Activated naive CD8-positive, alpha-beta T cell (primary cell): Measurements from ENCODE around the gene DLG1.

Experiments
- H3K27ac Mint-ChIP-seq: one replicate; pipeline ENCODE4 v1.8.0; 2021; ENCODE audit warnings: mixed read lengths
- H3K27me3 Mint-ChIP-seq: one replicate; pipeline ENCODE4 v1.8.0; 2021; ENCODE audit warnings: mixed read lengths
- H3K36me3 Mint-ChIP-seq: one replicate; pipeline ENCODE4 v1.8.0; 2021; ENCODE audit warnings: mixed read lengths
- H3K4me1 Mint-ChIP-seq: one replicate; pipeline ENCODE4 v1.8.0; 2021; ENCODE audit warnings: low read depth, mixed read lengths
- H3K4me3 Mint-ChIP-seq: one replicate; pipeline ENCODE4 v1.8.0; 2021; ENCODE audit warnings: mild to moderate bottlenecking, mixed read lengths
- H3K9me3 Mint-ChIP-seq: one replicate; pipeline ENCODE4 v1.8.0; 2021; ENCODE audit warnings: low read depth, mixed read lengths

The DLG1 gene

GRCh38 chr3:197031315-197032285 lies 266.8 kb downstream of the DLG1 start:
- H3K9me3 Mint-ChIP-seq: no peaks in the 10 kb centered on the region
- no peak overlapping the region for H3K27ac Mint-ChIP-seq
- H3K4me3 Mint-ChIP-seq: no peak overlapping the region
- no peaks in the 10 kb centered on the region for H3K36me3 Mint-ChIP-seq
- H3K4me1 Mint-ChIP-seq: peaks cover 2% of the 10 kb centered on the region
- H3K27me3 Mint-ChIP-seq: peaks cover 2% of the 10 kb centered on the region

- H3K36me3 Mint-ChIP-seq: no peaks in the 10 kb centered on the region
- H3K27ac Mint-ChIP-seq: no peak overlapping the region
- no peaks in the 10 kb centered on the region for H3K4me1 Mint-ChIP-seq
- no peaks in the 10 kb centered on the region for H3K9me3 Mint-ChIP-seq
- H3K4me3 Mint-ChIP-seq: peak overlapping the region; percentile 17
- H3K27me3 Mint-ChIP-seq: peaks cover 2% of the 10 kb centered on the region
Observed at GRCh38 chr3:197030379-197031314, 267.8 kb downstream of the DLG1 start.

GRCh38 chr3:197029511-197030167 lies 268.8 kb downstream of the DLG1 start, which contains the start of gene MELTF:
TSS of gene MELTF (minus strand) at chr3:197029817. CDS start at chr3:197029702, 115 bp downstream.
- no peaks in the 10 kb centered on the region for H3K4me1 Mint-ChIP-seq
- H3K9me3 Mint-ChIP-seq: no peaks in the 10 kb centered on the region
- H3K36me3 Mint-ChIP-seq: no peaks in the 10 kb centered on the region
- H3K27me3 Mint-ChIP-seq: no peaks in the 10 kb centered on the region
- peak within 1 kb of the TSS; percentile 73 for H3K4me3 Mint-ChIP-seq
- H3K27ac Mint-ChIP-seq: no peak within 1 kb of the TSS

- Mint-ChIP-seq H3K4me3 (peak overlapping the region; percentile 73), H3K36me3 (no peaks in the 10 kb centered on the region), H3K27ac (no peak overlapping the region), H3K4me1 (no peaks in the 10 kb centered on the region), H3K9me3 (no peaks in the 10 kb centered on the region), H3K27me3 (no peaks in the 10 kb centered on the region)
Observed at GRCh38 chr3:197028728-197029510, 269.5 kb downstream of the DLG1 start.

- Mint-ChIP-seq H3K27ac (no peak overlapping the region), H3K36me3 (no peaks in the 10 kb centered on the region), H3K27me3 (no peaks in the 10 kb centered on the region), H3K9me3 (no peaks in the 10 kb centered on the region), H3K4me1 (peaks cover 4% of the 10 kb centered on the region), H3K4me3 (peak overlapping the region; percentile 64)
Observed at GRCh38 chr3:197027896-197028727, 270.3 kb downstream of the DLG1 start.

GRCh38 chr3:197027151-197027895 lies 271.1 kb downstream of the DLG1 start:
- H3K36me3 Mint-ChIP-seq: no peaks in the 10 kb centered on the region
- no peak overlapping the region for H3K27ac Mint-ChIP-seq
- H3K27me3 Mint-ChIP-seq: no peaks in the 10 kb centered on the region
- H3K4me1 Mint-ChIP-seq: peaks cover 6% of the 10 kb centered on the region
- no peaks in the 10 kb centered on the region for H3K9me3 Mint-ChIP-seq
- H3K4me3 Mint-ChIP-seq: no peak overlapping the region

GRCh38 chr3:197026481-197026866 lies 271.9 kb downstream of the DLG1 start:
- Mint-ChIP-seq H3K9me3 (no peaks in the 10 kb centered on the region), H3K27ac (no peak overlapping the region), H3K27me3 (no peaks in the 10 kb centered on the region), H3K4me1 (peaks cover 6% of the 10 kb centered on the region), H3K36me3 (no peaks in the 10 kb centered on the region), H3K4me3 (no peak overlapping the region)

GRCh38 chr3:197025736-197026480 lies 272.5 kb downstream of the DLG1 start:
- Mint-ChIP-seq H3K27ac (no peak overlapping the region), H3K9me3 (no peaks in the 10 kb centered on the region), H3K4me3 (no peak overlapping the region), H3K36me3 (no peaks in the 10 kb centered on the region), H3K4me1 (peaks cover 6% of the 10 kb centered on the region), H3K27me3 (no peaks in the 10 kb centered on the region)

DNA sequence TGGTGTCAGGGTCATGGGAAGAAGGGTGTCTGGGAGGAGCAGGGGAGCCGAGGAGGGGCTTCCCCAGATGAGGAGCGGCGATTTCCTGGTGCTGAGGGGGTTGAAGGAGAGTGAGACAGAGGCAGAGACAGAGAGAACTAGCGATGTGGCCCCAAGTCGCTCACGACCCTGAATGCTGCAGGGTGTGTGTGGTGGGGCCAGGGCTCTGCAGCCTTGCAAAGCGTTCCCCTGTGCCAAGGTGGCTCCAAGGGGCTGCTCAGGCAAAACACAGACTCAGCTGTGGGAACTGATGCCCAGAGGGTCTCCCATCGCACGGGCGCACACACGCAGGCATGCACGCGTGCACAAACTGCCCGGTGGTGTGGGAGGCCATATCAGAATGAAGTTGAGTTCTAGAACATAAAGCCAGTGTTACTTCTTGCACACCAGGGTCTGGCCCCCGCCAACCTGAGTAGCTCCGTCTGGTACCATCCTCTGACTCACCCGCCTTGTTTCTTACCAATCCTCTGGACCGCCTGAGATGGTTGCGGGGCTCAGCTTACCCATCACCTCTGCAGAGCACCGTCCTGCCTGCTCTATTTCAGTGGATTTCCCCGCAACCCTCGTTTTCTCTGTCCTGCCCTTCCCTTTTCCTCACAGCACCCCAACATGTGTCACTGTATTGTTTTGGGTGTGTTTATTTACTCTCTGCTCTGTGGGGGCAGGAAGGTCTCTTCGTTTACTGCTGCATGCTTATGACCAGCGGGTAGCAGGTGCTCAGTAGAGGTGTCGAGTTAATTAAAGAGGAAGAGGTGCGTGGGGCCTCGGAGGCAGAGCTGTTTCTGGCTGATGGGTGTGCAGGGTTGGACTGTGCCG lies 273.3 kb downstream of the DLG1 start:
- Mint-ChIP-seq H3K4me3 (no peak overlapping the region), H3K27ac (no peak overlapping the region), H3K36me3 (no peaks in the 10 kb centered on the region), H3K9me3 (no peaks in the 10 kb centered on the region), H3K4me1 (peaks cover 6% of the 10 kb centered on the region), H3K27me3 (no peaks in the 10 kb centered on the region)

DNA sequence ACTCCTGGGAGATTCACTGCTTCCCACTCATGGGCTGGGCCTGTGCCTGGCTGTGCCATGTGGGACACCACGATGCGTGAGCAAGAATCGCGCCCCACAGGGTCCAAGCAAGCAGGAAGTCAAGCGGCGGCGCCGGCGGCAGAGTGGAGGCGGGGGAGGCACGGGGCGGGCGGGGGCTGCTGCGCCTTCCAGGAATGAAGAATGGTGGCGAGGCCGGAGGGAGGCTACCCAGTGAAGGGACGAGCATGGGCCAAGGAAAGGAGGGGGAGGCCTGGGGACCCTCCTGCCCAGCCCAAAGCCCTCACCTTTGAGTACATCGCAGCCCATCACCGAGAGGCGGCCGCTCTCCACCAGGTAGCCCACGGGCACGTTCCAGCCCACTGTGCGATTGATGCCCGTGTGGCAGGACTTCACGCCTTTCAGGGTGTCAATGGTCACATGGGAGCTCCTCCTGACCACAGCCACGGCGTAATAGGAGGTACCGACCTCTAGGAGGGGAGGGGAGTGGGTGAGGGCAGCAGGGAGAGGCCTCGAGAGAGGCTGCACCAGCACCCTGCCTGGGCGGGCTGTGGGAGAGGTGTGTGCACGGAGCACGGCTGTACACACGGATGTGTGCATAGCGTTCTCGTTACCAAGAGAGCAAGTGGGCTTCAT lies 274.3 kb downstream of the DLG1 start:
- Mint-ChIP-seq H3K4me3 (no peak overlapping the region), H3K36me3 (no peaks in the 10 kb centered on the region), H3K27ac (no peak overlapping the region), H3K9me3 (no peaks in the 10 kb centered on the region), H3K4me1 (peaks cover 6% of the 10 kb centered on the region), H3K27me3 (no peaks in the 10 kb centered on the region)

DNA sequence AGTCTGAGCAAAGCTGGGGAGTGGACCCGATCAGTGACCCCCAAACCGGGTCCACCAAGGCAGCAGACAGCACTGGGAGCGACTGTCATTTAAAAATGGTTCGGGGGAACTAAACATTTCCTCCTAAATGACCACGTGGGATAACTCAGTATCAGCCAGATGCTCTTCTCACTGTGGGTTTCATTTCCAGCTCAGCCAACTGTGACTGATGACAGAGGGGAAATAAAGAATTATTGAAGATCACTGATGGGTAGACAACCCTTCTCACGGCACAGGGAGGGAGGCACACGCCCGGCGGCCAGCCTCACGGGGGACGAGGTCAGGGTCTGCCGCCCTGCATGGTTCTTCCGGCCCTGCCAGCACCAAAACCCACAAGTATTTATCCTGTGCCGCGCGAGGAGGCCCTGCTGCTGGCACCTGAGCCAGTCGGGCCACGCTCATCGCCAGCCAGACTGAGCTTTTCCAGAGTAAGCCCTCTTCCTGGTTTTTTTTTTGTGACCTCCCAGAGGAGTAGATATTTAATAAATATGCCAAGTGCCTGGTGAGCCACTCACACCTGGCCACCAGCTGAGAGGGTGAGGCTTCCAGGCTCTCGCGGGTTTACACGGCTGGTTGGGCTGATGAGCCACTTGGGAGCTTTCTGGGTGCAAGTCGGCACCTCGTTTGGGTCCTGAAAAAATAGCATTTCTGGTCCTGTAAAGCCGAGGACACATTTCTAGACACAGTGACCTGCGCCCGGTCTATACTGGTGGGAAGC lies 275.0 kb downstream of the DLG1 start:
- Mint-ChIP-seq H3K27ac (no peak overlapping the region), H3K9me3 (no peaks in the 10 kb centered on the region), H3K4me3 (peak overlapping the region; percentile 61), H3K36me3 (no peaks in the 10 kb centered on the region), H3K4me1 (peaks cover 6% of the 10 kb centered on the region), H3K27me3 (no peaks in the 10 kb centered on the region)
